GM18511 (cell line): ENCODE data around the gene STYXL2.

Source experiments
- ATAC-seq: cut with Tn5 transposase; IDR thresholded peaks from one replicate; pipeline ENCODE4 v1.9.1; 2021; ENCODE audit warnings: mild to moderate bottlenecking, moderate library complexity; ENCODE audit not compliant: unreplicated experiment

STYXL2 gene

GRCh38 chr1:167128261-167129227 lies 34.7 kb downstream of the STYXL2 start:
- ATAC-seq, result no peak

GRCh38 chr1:167130829-167131510 lies 37.1 kb downstream of the STYXL2 start:
- ATAC-seq, result no peak

DNA sequence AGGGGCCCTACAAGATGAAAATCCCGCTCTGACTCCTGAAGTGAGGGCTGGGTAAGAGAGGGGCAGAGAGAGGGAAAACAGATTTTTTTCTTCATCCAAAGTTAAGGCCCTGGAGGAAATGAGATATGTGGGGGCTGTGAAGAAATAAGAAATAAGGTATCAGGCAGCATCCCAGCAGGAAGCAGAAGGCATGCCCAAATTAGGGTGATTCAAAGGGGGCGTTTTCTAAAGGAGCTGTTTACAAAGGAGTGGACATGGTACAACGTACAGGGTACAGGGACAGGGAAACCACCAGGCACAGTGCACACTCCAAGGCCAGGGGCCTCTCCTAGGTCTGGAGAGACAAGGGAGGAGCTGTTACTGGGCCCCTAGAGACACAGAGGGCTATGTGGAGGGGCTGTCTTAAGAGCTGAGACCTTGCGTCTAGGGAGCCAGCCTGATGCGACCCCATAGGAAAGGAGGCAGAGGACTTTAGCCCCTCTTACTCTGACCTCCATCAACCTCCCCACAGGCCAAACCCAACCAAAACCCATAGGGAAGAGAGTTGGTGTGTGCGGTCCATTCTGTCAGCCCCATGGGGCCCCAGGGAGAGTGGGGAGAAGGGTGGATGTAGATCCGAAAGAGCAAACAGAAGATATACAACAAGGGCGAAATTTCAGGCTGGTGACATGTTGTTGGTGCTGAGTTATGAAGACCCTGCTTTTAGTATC lies 38.6 kb downstream of the STYXL2 start:
- ATAC-seq, result no peak

DNA sequence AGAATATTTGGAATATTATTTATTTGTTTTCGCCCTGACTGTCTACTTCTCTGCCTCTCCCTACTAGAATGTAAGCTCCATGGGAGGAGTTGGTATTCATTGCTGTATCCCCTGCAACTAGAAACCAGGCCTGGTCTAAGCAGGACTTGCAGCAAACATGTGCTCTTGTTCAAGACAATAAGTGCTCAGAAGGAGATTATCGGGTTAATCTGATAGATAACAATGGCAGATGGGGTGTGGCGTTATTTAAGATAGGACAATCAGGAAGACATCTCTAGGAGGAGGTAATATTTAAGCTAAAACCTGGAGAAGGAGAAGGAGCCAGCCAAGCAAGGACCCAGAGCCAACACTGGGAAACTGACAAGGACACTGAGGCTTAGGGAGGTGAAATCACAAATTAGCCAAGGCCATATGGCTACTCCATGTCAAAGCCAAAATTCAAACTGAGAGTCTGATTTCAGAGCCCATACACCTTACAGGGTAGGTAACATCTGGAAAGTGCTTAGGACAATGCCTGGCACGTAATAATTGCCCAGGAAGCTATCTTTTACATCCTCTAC lies 41.5 kb downstream of the STYXL2 start:
- ATAC-seq, result no peak

DNA sequence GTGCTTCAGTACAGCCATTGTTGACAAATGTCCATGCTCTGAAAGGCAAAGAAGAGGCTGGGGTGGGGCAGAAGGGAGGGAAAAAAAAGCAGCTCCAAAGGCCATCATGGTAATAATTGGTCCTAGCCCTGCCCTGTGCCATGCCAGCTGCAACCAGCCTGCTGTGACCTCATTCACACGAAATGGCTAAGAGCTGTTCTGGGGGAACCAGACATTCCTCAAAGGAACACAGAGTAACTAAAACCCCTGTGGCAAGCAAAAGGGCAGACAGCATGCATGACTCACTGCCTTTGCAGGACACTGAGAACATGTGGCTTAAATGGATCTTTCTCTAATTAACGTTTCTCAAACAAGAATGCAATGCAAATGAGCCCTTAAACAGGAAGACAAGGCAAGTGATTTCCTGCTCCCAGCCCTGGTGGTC lies 42.3 kb downstream of the STYXL2 start:
- no peak for ATAC-seq

- no peak for ATAC-seq
Measured at GRCh38 chr1:167136806-167137205, 42.9 kb downstream of the STYXL2 start.

DNA sequence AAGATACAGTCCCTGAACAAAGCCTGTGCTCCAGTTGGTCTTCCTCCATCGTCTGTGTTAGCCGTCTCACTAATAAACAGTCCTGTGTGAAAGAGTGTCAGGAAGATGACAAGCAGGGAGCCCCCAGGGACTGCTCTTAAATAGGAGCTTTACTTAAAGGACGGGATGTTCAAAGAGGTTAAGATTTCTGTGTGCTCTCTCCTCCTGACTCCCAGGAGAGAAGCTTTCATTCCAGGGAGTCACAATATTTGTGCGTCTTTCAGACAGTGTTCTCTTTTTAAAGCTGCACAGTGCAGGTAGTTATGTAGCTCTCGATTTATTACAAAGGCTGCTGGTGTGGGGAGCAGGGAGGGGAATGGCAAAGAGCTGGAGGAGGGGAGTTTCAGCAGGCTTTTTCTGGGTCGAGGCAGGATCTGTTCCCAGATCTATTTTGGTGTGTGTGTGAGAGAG lies 43.5 kb downstream of the STYXL2 start:
- no peak for ATAC-seq

DNA sequence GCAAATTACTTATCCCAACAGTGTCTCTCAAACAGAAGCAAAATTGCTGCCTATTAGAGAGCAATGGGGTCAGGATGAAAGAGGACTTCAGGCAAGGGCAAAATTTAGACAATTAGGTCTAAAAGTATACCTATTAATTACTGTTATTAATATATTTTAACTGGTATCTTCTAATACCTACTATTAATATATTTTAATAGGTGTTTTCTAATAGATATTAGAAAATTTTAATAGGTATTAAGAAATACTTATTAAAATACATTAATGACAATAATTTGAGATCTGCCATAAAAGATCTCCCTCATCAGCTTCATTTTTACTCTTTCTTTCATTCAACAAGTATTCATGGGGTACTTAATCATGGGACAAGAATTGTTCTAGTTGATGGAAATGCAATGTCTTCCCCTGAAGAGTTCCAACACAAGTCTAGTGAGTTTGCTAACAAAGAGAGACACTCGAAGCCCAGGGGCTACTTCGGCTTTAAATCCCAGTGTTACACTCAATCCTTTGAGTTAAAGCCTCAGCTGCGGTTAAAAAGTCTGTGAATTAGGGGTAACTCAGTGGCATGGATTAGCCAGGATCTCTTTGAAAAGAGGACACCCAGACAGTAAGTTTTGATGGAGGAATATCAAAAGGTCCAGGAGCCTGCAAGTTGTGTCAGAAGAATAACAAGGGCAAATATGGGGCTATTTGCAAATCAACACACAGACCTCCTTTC lies 44.1 kb downstream of the STYXL2 start:
- no peak for ATAC-seq

GRCh38 chr1:167138703-167139102 lies 44.8 kb downstream of the STYXL2 start:
- no peak for ATAC-seq

GRCh38 chr1:167141963-167142362 lies 48.1 kb downstream of the STYXL2 start:
- no peak for ATAC-seq
